Activated CD8-positive, alpha-beta memory T cell treated with anti-CD3 and anti-CD28 coated beads, Interleukin-2, amount 50 U/mL, for 1 hour (primary cell): ENCODE results near the gene ARHGAP33.
"Not testable (repeated sequence)": the region's sequence is repeated elsewhere in the genome, so short reads cannot be mapped to it uniquely, and the experiment has no call there.

ENCODE experiments used
- DNase-seq: peaks from one replicate; pipeline ENCODE4 v3.0.0-alpha.2; 2020; ENCODE audit errors: extremely low read depth

The ARHGAP33 gene

DNA sequence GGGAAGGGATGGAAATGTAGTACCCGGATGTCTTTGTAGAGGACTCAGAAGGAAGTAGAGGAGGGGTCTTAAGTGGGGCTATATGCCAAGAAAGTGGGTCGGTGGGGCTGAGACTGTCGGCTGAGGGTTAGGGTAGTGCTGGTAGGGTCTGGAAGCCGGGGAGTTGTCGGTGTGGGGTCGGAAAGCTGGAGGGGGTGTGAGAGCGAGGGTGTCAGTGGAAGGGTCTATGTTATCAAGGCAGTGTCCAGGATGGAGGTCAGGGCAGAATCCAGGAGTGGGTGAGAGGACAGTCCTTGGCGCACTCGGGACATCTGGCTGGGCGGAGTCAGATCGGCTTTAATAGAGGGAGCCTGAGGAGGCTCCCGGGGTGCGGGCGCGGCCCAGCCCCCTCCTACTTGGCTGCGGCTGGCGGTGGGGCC, 20.2 kb upstream of the ARHGAP33 start:
- DNase-seq, result no peak

DNA sequence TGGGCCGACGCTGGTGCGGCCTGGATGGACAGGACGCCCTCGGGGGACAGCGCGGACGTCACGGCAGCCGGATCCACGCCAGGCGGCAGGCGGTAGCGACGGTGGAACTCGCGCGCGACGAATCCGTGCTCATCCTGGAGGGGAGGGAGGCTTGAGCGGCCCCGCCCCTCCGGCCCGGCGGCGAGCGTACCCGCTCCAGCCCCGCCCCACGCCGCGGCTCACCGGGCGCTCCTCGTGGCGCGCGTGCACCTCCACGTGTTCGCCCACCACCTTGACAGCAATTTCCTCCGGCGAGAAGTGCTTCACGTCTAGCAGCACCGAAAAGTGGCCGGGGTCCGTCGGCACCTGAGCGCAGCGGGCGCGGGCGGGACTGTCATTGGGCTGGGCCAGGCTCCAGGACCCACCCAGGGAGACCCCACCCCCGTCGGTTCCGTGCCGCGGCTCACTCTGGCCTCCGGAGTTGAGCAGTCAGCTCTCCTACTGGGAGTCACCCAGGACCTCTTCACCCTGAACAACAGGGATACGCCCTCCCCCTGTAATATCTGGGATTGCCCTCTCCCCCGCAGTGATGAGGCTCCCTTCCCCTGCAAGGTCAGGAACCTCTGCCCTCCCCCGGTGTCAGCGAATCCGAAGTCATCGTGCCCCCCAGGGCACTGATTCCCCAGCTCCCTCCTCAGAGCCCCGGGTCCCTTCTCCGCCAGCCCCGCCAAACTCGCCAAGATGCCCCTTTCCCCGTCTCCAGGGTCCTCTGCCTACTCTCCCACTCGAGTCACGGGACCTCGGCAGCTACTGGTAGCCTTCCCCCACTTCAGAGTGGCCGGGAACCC, 19.6 kb upstream of the ARHGAP33 start:
- no peak for DNase-seq

- DNase-seq, result no peak
Observed at GRCh38 chr19:35756377-35757230, 18.8 kb upstream of the ARHGAP33 start, which contains the start of gene HSPB6. Gene HSPB6 (minus strand): TSS chr19:35757029. CDS start chr19:35757008, 21 bp downstream.

DNA sequence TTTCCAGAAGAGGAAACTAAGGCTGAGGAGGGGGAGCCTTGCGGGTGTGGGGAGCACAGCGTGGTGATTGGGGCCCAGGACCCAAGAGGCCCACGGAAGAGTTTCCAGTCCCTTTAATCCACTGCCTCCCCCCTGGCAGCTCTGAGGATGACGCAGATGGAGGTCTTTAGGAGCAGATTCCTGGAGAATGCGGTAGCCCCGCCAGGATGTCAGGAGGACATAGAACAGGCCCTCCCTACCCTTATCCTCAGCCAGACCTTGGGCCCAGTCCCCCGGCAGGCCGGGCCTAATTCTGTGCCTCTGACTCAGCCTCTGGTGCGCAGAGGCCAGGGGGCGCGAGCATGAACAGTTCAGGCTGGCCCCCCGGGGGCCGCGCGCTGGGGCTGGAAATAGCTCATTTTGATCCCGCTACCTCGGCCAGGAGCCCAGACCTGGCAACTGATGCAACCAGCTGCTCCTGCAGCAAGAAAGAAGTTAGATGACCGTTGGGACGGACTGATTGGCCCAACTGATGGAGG, 18.1 kb upstream of the ARHGAP33 start:
- no peak for DNase-seq

DNA sequence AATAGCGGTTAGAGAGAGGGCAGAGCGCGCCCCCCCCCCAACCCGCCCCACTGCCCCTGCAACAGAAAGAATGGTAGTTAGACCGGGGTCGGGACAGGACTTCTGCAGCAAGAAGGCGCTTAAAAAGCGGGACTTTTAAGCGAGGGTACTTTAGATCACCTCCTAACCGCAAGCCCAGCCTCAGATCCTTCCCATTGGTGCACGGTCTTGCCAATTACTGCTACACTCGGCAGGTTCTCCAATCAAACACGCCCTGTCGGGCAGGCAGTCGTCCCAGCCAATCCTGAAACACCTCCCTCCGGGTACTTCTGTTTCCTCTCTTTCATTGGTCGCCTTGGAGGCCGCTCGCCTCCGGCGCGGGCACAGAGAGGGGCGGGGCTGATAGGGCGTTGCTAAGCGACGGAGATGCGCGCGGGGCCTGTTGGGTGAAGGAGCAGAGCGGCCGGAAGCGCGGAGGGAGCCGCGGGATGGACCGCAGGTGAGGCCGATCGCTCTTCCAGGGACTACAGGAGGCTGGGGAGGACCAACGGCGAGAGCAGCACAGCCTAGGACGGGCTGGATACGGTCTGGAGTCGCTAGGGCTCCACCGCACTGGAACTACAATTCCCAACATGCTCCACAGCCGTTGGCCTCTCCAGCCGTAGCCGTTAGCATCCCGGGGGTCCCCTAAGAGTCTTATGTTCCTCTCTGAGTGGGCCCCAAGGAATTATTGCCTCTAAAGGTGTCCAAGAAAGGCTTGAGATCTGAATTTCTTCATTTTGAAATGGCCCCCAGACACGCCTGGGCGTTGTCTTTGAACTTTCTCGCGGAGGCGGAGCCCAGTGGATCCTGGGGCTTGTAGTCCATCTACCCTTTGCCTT, 17.4 kb upstream of the ARHGAP33 start, which contains the start of gene PROSER3:
Gene PROSER3 (plus strand): TSS at position 428 of the 860 bp plus-strand sequence. CDS start 40 bp downstream, at position 468.
- peak; percentile 97 for DNase-seq

DNA sequence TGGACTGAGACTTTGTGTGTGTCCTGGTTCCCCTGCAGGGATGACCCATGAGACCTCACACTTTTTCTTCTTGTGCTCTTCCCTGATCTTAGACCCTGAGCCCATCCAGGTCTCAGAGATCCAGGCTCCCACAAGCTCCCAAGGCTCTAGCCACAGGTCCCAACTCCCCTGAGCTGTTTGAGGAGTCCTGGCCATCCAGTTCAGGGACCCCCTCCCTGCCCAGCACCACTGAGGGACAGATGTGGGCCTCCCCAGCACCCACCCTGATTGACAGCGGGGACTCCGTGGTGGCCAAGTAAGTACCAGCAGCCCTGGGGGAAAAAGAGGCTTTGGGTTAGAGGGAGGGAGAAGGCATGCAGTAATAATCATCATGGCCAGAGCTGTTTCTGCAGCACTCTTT, 15.7 kb upstream of the ARHGAP33 start:
- no peak for DNase-seq

- no peak for DNase-seq
Observed at GRCh38 chr19:35760711-35761349, 14.5 kb upstream of the ARHGAP33 start.

GRCh38 chr19:35764432-35765315, 10.7 kb upstream of the ARHGAP33 start:
- no peak for DNase-seq

- no peak for DNase-seq
Observed at GRCh38 chr19:35766571-35767104, 8.7 kb upstream of the ARHGAP33 start.

DNA sequence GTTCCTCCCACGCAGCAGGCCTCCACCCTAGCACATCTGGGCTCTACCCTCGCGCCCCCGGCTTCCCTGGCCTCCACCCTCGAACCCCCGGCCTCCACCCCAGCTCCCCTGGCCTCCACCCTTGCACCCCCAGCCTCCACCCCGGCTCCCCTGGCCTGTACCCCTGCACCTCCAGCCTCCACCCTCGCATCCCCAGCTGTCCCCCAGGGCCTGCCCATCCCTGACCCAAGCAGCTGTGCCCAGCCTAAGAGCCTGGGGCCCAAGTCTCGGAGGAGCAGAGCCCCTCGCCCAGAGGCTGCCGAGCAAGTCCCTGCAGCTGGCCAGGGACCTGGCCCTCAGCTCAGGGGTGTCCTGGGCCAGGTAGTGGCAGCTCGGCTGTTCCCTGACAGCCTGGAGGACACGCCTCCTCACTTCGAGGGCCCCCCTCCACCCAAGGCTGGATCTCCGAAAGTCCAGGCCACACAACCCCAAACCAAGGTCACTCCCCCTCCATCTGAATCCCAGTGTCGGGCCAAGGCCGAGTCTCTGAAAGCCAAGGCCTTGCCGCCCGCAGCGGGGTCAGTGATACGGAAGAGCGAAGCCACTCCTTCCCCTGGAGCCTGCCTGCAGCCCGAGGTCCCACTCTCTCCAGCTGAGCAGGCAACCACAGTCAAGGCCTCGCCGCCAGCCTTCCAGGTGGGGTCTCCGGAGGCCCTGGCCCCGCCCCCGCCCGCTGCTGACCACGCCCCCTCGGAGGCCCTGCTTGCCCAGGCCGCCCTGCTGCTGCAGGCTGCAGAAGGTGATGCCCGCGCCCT, 7.9 kb upstream of the ARHGAP33 start:
- DNase-seq, result no peak

DNA sequence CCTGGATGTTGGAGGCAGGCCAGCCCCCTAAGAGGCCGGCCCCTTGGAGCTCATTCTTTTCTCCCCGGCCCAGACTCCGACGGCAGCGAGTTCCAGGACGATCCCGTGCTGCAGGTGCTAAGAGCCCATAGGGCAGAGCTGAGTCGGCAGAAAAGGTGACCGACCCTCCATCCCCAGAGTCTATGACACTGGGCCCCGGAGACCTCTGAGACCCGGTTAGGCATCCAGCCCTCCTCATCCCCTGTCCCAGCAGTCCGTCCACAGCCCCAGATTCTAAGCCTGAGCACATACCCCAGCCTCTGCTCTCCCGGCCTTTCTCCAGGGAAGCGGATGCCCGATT, 7.3 kb upstream of the ARHGAP33 start:
- no peak for DNase-seq

DNA sequence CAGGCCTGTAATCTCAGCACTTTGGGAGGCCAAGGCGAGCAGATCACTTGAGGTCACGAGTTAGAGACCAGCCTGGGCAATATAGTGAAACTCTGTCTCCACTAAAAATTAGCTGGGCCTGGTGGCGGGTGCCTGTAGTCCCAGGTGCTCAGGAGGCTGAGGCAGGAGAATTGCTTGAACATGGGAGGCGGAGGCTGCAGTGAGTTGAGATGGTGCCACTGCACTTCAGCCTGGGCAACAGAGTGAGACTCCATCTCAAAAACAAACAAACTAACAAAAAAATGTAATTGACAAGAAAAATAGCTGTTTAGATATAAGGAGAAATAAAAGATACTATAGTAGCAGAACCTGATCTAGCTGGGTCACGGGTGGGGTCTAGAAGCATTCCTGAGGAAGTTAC, 3.0 kb upstream of the ARHGAP33 start:
- not testable (repeated sequence) for DNase-seq

- DNase-seq, result no peak
Observed at GRCh38 chr19:35773020-35773806, 2.2 kb upstream of the ARHGAP33 start.

- no peak for DNase-seq
Observed at GRCh38 chr19:35774274-35775045, 904 bp upstream of the ARHGAP33 start.

DNA sequence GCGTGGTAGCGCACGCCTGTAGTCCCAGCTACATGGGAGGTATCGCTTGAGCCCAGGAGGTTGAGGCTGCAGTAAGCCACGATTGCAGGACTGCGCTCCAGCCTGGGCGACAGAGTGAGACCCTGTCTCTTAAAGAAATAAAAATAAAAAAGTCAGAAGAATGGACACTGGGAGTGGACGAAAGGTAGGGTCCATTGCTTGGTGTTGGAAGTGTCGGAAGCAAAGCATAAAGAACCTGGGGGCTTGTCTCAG, 392 bp upstream of the ARHGAP33 start:
- no peak for DNase-seq

- DNase-seq, result no peak
Observed at GRCh38 chr19:35776102-35776788, 881 bp downstream of the ARHGAP33 start.
